ENCODE data around the gene ALPG.
"Not testable (repeated sequence)": the region's sequence is repeated elsewhere in the genome, so short reads cannot be mapped to it uniquely, and the experiment has no call there.

The ALPG gene

DNA sequence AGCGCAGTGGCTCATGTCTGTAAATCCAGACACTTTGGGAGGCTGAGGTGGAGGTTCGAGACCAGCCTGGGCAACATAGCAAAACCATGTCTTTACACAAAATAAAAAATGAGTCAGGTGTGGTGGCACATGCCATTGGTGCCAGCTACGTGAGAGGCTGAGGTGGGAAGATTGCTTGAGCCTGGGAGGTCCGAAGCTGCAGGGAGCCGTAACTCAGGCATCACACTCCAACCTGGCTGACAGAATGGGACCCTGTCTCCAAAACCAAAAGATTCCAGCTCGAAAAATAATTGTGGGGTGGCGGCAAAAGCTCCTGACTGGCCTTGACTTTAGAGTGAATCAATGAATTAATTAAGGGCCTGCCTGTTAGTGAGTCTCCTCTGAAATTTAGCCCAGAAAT is 29.3 kb upstream of the ALPG start:
- no peak for DNase-seq (ENCODE audit: low read depth)

DNA sequence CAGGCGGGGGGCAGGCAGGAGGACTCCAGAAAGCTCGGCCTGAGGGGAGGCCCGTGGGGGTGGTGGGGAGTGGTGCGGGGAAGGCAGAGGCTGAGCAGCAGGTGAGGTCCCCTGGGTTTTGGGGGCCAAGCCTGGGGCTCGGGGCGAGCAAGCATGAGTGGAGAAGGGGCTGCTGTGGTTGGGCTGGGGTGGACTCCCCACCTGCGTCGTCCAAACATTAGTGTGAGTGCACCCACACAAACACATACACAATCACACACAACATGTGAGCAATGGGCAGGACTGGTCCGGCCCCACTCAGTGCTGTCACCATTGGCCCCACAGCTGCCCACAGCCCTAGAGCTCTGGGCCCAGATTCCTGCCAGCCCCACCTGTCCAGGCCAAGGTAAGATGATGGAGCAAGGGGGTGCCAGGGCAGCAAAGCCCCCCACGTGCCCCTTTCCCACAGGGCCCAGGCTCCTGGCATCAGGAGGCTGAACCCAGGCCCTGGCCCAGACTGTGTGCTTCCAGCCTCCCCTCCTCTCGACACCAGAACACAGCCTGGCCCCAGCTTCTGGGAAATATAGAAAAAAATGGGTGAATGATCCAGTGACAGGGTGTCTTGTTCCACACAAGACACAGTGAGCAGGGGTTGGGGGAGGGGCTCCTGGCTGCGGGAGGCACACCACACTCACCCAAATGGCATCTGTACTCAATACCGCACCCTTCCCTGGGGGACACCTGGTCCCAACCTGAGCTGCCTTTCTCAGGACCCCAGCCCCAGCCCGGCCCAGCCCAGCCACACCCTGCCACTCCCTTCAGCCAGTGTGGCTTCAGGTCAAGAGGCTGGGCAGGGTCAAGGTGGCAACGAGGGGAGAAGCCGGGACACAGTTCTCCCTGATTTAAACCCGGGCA is 28.6 kb upstream of the ALPG start:
- no peak for DNase-seq (ENCODE audit: low read depth)

DNA sequence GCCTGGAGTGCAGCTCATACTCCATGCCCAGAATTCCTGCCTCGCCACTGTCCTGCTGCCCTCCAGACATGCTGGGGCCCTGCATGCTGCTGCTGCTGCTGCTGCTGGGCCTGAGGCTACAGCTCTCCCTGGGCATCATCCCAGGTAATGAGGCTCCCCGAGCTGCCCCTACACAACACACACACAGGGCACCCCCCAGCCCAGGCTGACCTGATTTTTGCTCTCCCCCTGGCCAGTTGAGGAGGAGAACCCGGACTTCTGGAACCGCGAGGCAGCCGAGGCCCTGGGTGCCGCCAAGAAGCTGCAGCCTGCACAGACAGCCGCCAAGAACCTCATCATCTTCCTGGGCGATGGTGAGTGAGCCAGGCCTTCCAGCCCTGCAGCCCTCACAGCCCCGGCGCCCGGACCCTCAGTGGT is 27.9 kb upstream of the ALPG start, which contains the start of gene ALPP:
Gene ALPP, plus strand, starts transcription at position 17 of the 417 bp plus-strand sequence. Its CDS starts 52 bp downstream, at position 69.
- DNase-seq (ENCODE audit: low read depth): not testable (repeated sequence)

DNA sequence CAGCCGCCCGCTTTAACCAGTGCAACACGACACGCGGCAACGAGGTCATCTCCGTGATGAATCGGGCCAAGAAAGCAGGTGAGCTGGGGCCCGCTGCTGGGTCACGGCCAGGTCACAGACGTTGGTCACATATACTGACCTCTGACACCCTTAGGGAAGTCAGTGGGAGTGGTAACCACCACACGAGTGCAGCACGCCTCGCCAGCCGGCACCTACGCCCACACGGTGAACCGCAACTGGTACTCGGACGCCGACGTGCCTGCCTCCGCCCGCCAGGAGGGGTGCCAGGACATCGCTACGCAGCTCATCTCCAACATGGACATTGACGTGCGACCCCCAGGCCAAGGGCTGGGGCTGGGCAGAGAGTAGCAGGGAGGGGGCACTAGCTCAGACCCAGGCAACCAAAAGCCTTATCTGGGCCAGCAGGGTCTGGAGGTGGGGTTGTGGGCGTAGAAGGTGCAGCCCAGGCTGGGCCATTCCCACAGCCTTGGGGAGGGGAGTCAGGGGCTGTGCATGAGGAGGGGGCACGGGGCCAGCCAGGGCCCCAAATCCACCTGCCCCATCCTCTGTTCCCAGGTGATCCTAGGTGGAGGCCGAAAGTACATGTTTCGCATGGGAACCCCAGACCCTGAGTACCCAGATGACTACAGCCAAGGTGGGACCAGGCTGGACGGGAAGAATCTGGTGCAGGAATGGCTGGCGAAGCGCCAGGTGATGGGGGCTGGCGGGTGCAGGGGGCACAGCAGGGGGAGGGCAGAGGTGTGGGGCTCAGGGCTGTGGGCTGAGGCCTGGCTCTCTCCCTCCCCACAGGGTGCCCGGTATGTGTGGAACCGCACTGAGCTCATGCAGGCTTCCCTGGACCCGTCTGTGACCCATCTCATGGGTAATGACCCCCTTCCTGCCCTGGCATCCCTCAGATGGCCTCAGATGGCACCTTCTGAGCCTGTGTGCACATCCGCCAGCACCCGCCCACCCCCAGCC is 26.7 kb upstream of the ALPG start:
- DNase-seq (ENCODE audit: low read depth): not testable (repeated sequence)

DNA sequence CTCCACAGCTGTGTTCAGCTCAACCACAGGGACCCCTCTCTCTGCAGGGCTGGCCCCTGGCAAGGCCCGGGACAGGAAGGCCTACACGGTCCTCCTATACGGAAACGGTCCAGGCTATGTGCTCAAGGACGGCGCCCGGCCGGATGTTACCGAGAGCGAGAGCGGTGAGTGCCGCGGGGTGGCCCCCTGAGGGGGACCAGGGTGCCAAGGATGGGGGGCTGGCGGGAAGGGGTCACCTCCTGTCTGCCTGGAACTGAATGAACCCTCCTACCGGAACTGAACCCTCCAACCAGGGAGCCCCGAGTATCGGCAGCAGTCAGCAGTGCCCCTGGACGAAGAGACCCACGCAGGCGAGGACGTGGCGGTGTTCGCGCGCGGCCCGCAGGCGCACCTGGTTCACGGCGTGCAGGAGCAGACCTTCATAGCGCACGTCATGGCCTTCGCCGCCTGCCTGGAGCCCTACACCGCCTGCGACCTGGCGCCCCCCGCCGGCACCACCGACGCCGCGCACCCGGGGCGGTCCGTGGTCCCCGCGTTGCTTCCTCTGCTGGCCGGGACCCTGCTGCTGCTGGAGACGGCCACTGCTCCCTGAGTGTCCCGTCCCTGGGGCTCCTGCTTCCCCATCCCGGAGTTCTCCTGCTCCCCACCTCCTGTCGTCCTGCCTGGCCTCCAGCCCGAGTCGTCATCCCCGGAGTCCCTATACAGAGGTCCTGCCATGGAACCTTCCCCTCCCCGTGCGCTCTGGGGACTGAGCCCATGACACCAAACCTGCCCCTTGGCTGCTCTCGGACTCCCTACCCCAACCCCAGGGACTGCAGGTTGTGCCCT is 25.2 kb upstream of the ALPG start:
- not testable (repeated sequence) for DNase-seq (ENCODE audit: low read depth)

DNA sequence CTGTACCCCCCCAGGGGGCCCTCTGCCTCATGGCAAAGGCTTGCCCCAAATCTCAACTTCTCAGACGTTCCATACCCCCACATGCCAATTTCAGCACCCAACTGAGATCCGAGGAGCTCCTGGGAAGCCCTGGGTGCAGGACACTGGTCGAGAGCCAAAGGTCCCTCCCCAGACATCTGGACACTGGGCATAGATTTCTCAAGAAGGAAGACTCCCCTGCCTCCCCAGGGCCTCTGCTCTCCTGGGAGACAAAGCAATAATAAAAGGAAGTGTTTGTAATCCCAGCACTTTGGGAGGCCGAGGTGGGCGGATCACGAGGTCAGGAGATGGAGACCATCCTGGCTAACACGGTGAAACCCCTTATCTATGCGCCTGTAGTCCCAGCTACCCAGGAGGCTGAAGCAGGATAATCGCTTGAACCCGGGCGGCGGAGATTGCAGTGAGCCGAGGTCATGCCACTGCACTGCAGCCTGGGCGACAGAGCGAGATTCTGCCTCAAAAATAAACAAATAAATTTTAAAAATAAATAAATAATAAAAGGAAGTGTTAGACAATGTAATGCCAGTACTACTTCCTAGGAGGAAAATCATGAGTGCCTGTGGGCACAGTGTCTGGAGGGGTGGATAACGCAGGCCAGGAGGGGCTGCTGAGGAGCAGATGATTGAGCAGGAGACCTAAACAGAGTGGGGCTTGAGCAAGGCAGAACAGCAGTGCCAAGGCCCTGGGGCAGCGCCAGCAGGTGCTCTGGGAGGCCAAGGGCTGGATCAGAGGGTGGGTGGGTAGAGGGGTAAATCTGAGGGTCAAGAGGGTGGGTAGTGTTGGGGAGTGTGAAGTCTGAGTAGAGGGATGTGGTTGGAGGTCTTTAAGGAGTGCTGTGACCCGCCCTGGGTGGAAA is 24.1 kb upstream of the ALPG start:
- no peak for DNase-seq (ENCODE audit: low read depth)

DNA sequence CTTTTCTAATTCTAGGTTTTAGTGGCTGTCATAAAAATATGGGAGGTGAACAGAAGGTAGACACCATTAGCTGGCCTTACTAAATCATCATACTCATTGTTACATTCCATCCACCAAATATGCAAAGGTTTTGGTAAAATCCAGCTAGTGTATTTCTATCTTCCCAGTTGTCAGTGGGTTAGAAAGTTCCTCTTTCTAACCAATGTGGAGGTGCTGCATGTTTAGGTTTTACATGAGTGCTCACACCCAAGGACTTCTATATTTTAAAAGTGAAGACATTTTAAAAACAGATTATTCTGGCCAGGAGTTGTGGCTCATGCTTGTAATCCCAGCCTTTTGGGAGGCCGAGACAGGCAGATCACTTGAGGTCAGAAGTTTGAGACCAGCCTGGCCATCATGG is 22.2 kb upstream of the ALPG start:
- no peak for DNase-seq (ENCODE audit: low read depth)

DNA sequence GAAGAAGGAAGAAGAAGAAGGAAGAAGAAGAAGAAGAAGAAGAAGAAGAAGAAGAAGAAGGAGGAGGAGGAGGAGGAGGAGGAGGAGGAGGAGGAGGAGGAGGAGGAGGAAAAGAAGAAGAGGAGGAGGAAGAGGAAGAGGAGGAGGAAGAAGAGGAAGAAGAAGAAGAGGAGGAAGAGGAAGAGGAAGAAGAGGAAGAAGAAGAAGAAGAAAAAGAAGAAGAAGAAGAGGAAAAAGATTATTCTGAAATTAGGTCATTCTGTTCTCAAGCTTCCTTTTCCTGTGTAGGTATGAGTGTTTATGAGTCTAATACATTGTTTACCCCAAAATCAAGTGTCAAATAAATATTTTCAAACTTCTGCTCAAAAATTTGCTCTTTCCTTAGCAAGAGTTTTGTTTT is 21.6 kb upstream of the ALPG start:
- not testable (repeated sequence) for DNase-seq (ENCODE audit: low read depth)

DNA sequence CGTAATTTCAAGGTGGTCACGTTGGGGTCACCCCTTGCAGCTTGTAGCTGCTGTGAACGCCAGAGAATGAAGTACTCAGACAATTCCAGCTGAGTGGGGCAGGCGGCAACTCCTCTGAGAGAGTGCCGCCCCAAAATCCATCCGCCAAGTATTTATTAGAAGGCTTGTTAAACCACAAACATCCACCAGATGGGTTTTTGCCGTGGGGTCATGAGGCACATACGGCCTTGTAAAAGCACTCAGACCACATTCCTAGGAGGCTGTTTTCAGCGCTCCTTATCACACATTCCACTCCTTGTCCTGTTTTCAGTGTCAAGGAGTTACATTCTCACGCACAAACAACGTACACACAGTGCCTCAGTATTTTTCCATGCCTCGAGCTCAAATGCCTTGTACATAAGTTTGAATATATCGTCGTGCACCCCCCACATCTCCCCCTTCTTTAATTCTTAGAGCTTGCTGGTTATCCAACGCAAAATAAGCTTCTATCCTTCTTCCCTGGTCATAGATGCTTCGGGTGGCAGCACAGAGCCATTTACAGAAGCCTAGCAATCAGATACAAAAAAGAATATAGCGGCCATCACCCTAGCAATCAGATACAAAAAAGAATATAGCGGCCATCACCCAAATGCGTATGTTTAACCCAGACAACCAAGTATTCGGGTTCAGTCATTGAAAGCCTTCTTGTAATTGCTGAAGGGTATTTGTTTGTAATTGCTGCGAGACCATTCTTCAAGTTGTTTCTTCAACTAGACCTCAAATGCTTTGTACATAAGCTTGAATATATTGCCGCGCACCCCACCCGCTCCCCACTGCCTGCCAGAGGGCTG is 20.8 kb upstream of the ALPG start:
- DNase-seq (ENCODE audit: low read depth): no peak

DNA sequence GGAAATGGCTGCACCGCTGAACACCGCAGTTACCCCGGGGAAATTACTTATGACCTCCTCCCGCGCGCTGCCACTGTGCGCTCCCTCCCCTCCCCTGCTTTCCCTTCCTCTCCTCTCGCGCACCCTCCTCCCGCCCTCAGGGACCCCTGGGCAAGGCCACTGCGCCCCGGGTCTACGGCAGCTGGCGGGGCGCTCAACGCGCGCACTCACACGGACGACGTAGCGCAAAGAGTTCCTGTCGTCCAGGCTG is 20.2 kb upstream of the ALPG start:
- no peak for DNase-seq (ENCODE audit: low read depth)

DNA sequence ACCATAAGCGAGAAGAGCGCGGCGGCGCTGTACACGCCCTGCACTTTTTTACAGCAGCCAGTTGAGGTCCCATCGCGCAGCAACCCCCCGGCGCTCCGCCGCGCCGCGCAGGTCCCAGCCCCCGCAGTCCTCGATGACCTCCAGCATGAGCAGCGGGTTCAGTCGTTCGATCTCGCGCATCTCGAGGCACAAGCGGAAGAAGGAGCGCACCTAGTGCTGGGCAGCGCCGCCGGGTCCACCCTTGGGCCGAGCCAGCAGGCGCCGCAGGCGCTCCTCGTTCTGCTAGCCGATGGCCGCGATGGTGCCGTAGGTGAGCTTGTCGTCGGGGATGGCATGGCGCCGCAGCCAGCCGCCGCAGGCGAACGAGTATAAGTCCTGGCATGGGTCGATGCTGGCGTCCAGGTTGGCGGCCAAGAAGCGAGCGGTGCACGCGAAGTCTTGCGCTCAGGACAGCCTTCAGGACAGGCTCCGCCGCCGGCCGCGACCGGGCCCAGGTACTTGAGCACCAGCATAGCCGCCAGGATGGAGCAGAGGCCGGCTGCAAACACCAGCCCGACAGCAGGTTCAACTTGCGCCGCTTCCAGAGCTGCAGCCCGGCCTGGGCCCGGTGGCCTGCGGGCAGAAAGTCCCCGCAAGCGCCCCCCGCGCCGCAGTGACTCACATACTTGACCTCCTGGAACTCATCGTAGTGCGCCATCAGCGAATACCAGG is 19.7 kb upstream of the ALPG start:
- DNase-seq (ENCODE audit: low read depth): no peak

DNA sequence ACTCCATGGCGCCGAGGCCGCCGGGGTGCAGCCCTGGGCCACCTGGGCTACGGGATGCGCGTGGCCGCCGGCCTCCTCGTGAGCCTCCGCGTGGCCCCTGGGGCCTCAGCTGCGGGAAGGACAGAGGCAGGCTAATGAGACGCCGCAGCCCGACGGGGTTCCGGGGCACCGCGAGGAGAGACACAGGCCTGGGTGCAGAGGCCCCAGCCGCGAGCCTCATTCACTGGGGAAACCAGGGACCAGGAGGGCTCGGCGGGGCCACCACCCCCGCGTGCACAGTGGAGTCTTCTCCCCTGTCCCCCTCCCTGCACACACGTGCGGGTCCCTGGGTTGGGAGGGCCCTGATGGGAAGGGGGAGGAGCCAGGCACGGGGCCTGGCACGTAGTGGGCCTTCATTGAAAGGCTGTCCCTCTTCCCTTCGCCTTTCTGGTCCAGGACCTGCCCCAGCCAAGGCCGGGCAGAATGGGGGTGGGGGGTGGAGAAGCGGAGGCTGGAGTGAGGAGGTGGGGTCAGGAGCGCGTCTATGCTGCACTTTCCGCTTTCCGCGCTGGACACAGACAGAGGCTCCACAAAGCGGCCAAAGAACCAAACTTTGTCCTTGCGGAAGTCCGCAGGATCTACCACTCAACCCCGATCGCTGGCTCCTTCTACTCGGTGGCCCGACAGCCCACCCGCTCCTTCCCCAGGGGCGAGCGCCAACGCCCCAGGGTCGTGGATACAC is 19.0 kb upstream of the ALPG start:
- no peak for DNase-seq (ENCODE audit: low read depth)

DNA sequence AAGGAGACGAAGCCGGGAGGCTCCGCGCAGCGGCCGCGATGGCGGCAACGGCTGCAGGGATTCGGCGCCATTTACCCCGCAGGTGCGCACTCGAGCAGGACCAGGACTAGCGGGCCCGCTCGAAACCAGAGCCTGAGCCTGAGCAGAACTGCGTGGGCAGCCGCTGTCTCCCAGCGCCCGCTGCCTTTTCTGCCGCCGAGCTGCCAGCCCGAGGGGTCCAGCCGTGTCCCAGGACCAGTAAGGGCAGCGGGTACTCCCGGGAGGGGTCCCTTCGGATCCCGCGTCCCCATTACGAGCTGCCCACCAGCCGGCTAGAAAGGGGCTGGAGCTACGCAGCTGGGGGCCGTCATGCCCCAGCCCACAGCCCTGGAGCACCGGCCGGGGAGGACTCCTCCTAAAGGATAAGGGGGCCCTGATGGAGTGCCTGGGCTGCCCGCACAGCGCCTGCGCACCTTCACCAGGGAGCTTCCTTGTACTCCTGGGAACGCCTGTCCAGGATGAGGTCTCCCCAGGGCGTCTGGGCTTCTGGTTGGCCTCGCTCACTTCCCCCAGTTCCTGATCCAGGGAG is 18.2 kb upstream of the ALPG start:
- DNase-seq (ENCODE audit: low read depth): no peak

DNA sequence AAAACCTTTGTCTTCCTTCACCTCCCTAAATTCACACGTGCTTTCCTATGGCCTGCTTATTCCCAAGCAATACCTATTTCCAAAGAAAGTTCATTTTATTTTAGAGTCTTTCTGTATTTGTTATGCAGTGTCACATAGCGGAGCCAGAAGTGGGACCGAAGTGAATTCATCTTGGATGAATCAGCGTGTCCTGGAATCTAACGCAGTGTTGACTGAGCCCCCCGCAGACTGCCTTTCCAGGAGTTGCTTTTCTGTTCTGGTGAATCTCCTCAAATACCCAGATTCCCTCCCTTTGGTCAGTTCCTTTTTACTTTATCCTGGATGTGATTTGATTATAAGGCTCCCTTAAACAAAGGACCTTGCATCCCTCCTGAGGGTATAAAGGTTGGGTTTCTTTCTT is 17.3 kb upstream of the ALPG start:
- DNase-seq (ENCODE audit: low read depth): no peak

DNA sequence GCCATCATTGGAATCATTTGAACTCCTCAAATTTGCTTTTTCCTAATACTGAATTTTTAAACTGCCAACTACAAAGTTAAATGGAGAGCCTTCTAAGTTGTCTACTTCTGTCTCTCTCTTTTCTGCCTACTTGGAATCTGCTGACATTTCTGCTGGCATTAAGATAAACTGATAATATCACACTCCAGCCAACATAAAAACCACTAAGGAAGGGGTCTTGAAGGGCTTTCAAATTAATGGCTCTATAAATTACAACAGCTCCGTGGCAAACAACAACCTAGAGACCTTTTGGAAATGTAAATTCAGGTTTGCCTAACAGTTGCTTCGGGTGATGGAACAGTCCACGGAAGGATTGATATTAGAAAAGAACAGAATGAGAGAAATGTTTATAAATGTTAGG is 16.0 kb upstream of the ALPG start:
- DNase-seq (ENCODE audit: low read depth): no peak

DNA sequence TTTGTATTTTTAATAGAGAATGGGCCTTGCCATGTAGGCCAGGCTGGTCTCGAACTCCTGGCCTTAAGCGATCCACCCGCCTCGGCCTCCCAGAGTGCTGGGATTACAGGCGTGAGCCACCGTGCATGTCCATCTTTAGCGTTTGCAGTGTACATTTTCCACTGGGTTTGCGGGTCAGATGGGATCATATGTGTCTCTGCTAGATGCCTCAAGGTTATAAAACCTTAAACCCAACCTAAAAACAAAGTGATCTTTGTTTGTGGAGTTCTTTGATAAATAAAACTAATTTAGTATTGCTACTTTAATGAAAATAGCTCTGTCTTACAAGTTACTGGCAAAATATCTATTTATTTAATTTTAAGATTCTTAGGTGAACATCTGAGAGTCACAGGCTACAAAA is 13.1 kb upstream of the ALPG start:
- no peak for DNase-seq (ENCODE audit: low read depth)

DNA sequence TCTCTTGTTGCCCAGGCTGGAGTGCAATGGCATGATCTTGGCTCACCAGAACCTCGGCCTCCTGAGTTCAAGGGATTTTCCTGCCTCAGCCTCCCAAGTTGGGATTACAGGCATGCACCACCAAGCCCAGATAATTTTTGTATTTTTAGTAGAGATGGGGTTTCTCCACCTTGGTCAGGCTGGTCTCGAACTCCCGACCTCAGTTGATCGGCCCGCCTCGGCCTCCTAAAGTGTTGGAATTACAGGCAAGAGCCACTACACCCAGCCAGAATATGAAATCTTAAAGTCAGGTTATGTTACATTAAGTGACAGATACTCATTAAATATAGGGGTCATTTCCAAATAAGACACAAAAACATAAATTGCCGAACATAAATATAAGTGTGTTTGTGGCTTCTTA is 12.2 kb upstream of the ALPG start:
- DNase-seq (ENCODE audit: low read depth): not testable (repeated sequence)

DNA sequence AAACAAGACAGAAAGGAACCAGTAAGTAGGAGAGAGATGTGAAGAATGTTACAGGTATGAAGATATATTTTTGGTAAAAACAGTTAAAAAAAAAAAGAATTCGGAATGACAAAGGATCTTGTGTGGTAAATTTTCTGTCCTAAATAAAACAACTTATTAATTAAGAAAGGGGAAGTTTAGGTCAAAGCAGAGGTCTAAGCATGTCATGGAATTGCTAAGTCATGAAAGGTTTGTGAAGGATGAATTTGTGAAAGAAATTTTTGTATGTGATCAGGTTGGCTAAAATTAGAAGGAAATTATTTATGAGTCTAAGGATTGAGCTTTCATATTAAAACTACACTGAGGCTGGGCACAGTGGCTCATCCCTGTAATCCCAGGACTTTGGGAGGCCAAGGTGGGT is 11.1 kb upstream of the ALPG start:
- no peak for DNase-seq (ENCODE audit: low read depth)

DNA sequence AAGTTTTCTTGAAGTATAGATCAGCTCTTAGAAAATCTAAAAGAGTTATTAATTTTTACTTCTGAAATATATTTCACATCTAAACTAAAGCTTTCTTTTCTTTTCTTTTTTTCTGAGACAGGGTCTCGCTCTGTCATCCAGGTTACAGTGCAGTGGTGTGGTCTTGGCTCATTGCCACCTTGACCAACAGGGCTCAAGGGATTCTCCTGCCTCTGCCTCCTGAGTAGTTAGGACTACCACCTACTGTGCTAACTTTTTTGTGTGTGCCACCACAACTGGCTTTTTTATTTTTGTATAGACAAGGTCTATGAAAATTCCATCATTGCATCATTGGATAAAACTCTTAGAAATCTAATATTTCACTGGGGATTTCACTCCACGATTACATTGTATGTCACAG is 10.0 kb upstream of the ALPG start:
- no peak for DNase-seq (ENCODE audit: low read depth)

All from activated T-helper 9 cell treated with anti-CD3 and anti-CD28 coated beads, Interleukin-2, amount 50 U/mL, for 16 hours (primary cell).